ENCODE results near the gene TNFRSF25. TPM values are rescaled to one million over a fixed set of nuclear protein-coding genes. Genes with fewer than 3 reads are reported as not detected.
"Not testable (repeated sequence)": the region's sequence is repeated elsewhere in the genome, so short reads cannot be mapped to it uniquely, and the experiment has no call there.

Gene TNFRSF25
- total and polyA plus RNA-seq, 7 experiments from 2014 or later = 17.3 to 352 (median 177) TPM

- H3K36me3 ChIP-seq (ENCODE audit: control insufficient read depth in 2 of 3, insufficient read depth in 3 of 3, low read length in 3 of 3) = no peaks in the 10 kb centered on the region
- Mint-ChIP-seq H3K4me1 (peaks cover 6 to 17% (median 14%) of the 10 kb centered on the region in 7 donors), H3K27me3 (peaks cover 21 to 49% (median 27%) of the 10 kb centered on the region in 5 donors), H3K27ac (no peak overlapping the region), H3K36me3 (peaks cover 0 to 4% (median 0%) of the 10 kb centered on the region in 5 donors), H3K9me3 (no peaks in the 10 kb centered on the region), H3K4me3 (peak overlapping the region in 8 of 10 donors; percentile 43 to 71 (median 57))
- H3K9me3 ChIP-seq (ENCODE audit: control insufficient read depth in 2 of 3, low read length in 3 of 3) = no peaks in the 10 kb centered on the region
- POLR2A ChIA-PET = interaction anchor here (1.3 to 1.5 kb wide), 3 partner anchors 14 to 26 kb away, joined by 4 to 7 read pairs (median 4); partner anchors contain the start of gene TNFRSF25
- ATAC-seq (peak; percentile 88), DNase-seq (peak in 8 of 9 donors; percentile 53 to 79 (median 60))
- no peak overlapping the region for H3K4me3 ChIP-seq (ENCODE audit: low read length)
- no peaks in the 10 kb centered on the region for H3K4me1 ChIP-seq (ENCODE audit: control insufficient read depth in 2 of 2, insufficient read depth in 2 of 2, low read length in 2 of 2)
- CTCF ChIA-PET = interaction anchor here (1.1 to 6.2 kb wide), 7 partner anchors 14 to 93 kb away, joined by 3 to 44 read pairs (median 5); partner anchors contain the start of genes HES2 and TNFRSF25
- H3K27me3 ChIP-seq (ENCODE audit: control insufficient read depth in 2 of 2, insufficient read depth in 2 of 2, low read length in 2 of 2) = peaks cover 0 to 9% of the 10 kb centered on the region in 2 donors
- H3K27ac ChIP-seq (ENCODE audit: low read depth, low read length) = no peak overlapping the region
- intact Hi-C loops (cut with micrococcal nuclease) = no loop called here
These were observed 25.5 kb downstream of the TNFRSF25 start for GRCh38 chr1:6440198-6441126.

- ChIA-PET CTCF (interaction anchor here (0.6 to 6.2 kb wide), 11 partner anchors 11 to 193 kb away, joined by 3 to 44 read pairs (median 4); partner anchors contain the start of genes HES2 and TNFRSF25), POLR2A (interaction anchor here (0.9 to 1.6 kb wide), 3 partner anchors 22 to 57 kb away, joined by 3 to 7 read pairs (median 3); partner anchors contain the start of gene TNFRSF25)
- peak overlapping the region in 3 of 9 donors; percentile 38 to 74 (median 67) for H3K27ac Mint-ChIP-seq
- H3K4me3 Mint-ChIP-seq = peak overlapping the region in 4 of 10 donors; percentile 4 to 58 (median 22)
- Histone ChIP-seq H3K9me3 (ENCODE audit: control insufficient read depth in 2 of 3, low read length in 3 of 3) (no peaks in the 10 kb centered on the region), H3K4me3 (ENCODE audit: low read length) (no peak overlapping the region), H3K27ac (ENCODE audit: low read depth, low read length) (no peak overlapping the region), H3K27me3 (ENCODE audit: control insufficient read depth in 2 of 2, insufficient read depth in 2 of 2, low read length in 2 of 2) (peaks cover 0 to 9% of the 10 kb centered on the region in 2 donors), H3K36me3 (ENCODE audit: control insufficient read depth in 2 of 3, insufficient read depth in 3 of 3, low read length in 3 of 3) (no peaks in the 10 kb centered on the region), H3K4me1 (ENCODE audit: control insufficient read depth in 2 of 2, insufficient read depth in 2 of 2, low read length in 2 of 2) (no peaks in the 10 kb centered on the region)
- H3K27me3 Mint-ChIP-seq = peaks cover 18 to 48% (median 20%) of the 10 kb centered on the region in 5 donors
- intact Hi-C loops (cut with micrococcal nuclease) = loop anchor here (1.0 to 5.0 kb wide), 5 partner anchors 15 to 192 kb away; no protein-coding TSS in a partner anchor
- no peaks in the 10 kb centered on the region for H3K36me3 Mint-ChIP-seq
- no peaks in the 10 kb centered on the region for H3K9me3 Mint-ChIP-seq
- peaks cover 0 to 14% (median 9%) of the 10 kb centered on the region in 7 donors for H3K4me1 Mint-ChIP-seq
- ATAC-seq (peak; percentile 74), DNase-seq (peak; percentile 55 to 79 (median 66))
These were observed 27.9 kb downstream of the TNFRSF25 start for GRCh38 chr1:6438047-6438525.

- ChIA-PET CTCF (interaction anchor here (0.6 to 6.2 kb wide), 8 partner anchors 12 to 190 kb away, joined by 3 to 44 read pairs (median 4); partner anchors contain the start of genes HES2 and TNFRSF25), POLR2A (interaction anchor here (0.9 to 1.6 kb wide), 3 partner anchors 23 to 56 kb away, joined by 3 to 7 read pairs (median 3); partner anchors contain the start of gene TNFRSF25)
- not testable (repeated sequence) for H3K36me3 Mint-ChIP-seq; H3K27ac Mint-ChIP-seq; H3K9me3 Mint-ChIP-seq; H3K4me3 Mint-ChIP-seq; H3K4me1 ChIP-seq (ENCODE audit: control insufficient read depth in 2 of 2, insufficient read depth in 2 of 2, low read length in 2 of 2); ATAC-seq; H3K27ac ChIP-seq (ENCODE audit: low read depth, low read length); DNase-seq; H3K4me3 ChIP-seq (ENCODE audit: low read length); H3K36me3 ChIP-seq (ENCODE audit: control insufficient read depth in 2 of 3, insufficient read depth in 3 of 3, low read length in 3 of 3); H3K27me3 ChIP-seq (ENCODE audit: control insufficient read depth in 2 of 2, insufficient read depth in 2 of 2, low read length in 2 of 2); H3K9me3 ChIP-seq (ENCODE audit: control insufficient read depth in 2 of 3, low read length in 3 of 3)
- peaks cover 0 to 14% (median 9%) of the 10 kb centered on the region in 7 donors for H3K4me1 Mint-ChIP-seq
- intact Hi-C loops (cut with micrococcal nuclease) = loop anchor here in 1 of 2 donors (5.0 kb wide), 1 partner anchor 40 kb away; no protein-coding TSS in a partner anchor
- H3K27me3 Mint-ChIP-seq = peaks cover 18 to 45% (median 20%) of the 10 kb centered on the region in 5 donors
These were observed 28.8 kb downstream of the TNFRSF25 start for GRCh38 chr1:6437012-6437700.

- POLR2A ChIA-PET; H3K27ac Mint-ChIP-seq; H3K27me3 ChIP-seq (ENCODE audit: control insufficient read depth in 2 of 2, insufficient read depth in 2 of 2, low read length in 2 of 2); H3K4me3 Mint-ChIP-seq; H3K4me3 ChIP-seq (ENCODE audit: low read length); ATAC-seq; H3K36me3 Mint-ChIP-seq; H3K27ac ChIP-seq (ENCODE audit: low read depth, low read length); H3K4me1 ChIP-seq (ENCODE audit: control insufficient read depth in 2 of 2, insufficient read depth in 2 of 2, low read length in 2 of 2); H3K36me3 ChIP-seq (ENCODE audit: control insufficient read depth in 2 of 3, insufficient read depth in 3 of 3, low read length in 3 of 3); DNase-seq; H3K9me3 ChIP-seq (ENCODE audit: control insufficient read depth in 2 of 3, low read length in 3 of 3); H3K9me3 Mint-ChIP-seq: not testable (repeated sequence)
- intact Hi-C loops (cut with micrococcal nuclease) = loop anchor here in 1 of 2 donors (5.0 kb wide), 1 partner anchor 41 kb away; no protein-coding TSS in a partner anchor
- H3K4me1 Mint-ChIP-seq = peaks cover 0 to 14% (median 9%) of the 10 kb centered on the region in 7 donors
- CTCF ChIA-PET = interaction anchor here (0.7 to 6.2 kb wide), 3 partner anchors 13 to 197 kb away, joined by 3 to 44 read pairs (median 3); partner anchors contain the start of gene HES2
- peaks cover 18 to 42% (median 20%) of the 10 kb centered on the region in 5 donors for H3K27me3 Mint-ChIP-seq
These were observed 29.7 kb downstream of the TNFRSF25 start for GRCh38 chr1:6436277-6436676.

GRCh38 chr1:6435547-6435946 lies 30.4 kb downstream of the TNFRSF25 start:
- Mint-ChIP-seq H3K27me3 (peaks cover 17 to 40% (median 18%) of the 10 kb centered on the region in 5 donors), H3K27ac (no peak overlapping the region), H3K4me3 (no peak overlapping the region), H3K36me3 (no peaks in the 10 kb centered on the region), H3K9me3 (no peaks in the 10 kb centered on the region), H3K4me1 (peaks cover 0 to 12% (median 6%) of the 10 kb centered on the region in 7 donors)
- ATAC-seq (no peak), DNase-seq (no peak)
- no peaks in the 10 kb centered on the region for H3K9me3 ChIP-seq (ENCODE audit: control insufficient read depth in 2 of 3, low read length in 3 of 3)
- H3K27me3 ChIP-seq (ENCODE audit: control insufficient read depth in 2 of 2, insufficient read depth in 2 of 2, low read length in 2 of 2) = no peaks in the 10 kb centered on the region
- no peak overlapping the region for H3K27ac ChIP-seq (ENCODE audit: low read depth, low read length)
- H3K4me1 ChIP-seq (ENCODE audit: control insufficient read depth in 2 of 2, insufficient read depth in 2 of 2, low read length in 2 of 2) = no peaks in the 10 kb centered on the region
- POLR2A ChIA-PET = no interaction called here
- CTCF ChIA-PET = interaction anchor here (0.7 to 6.2 kb wide), 2 partner anchors 14 to 198 kb away, joined by 3 to 44 read pairs; partner anchors contain the start of gene HES2
- intact Hi-C loops (cut with micrococcal nuclease) = loop anchor here in 1 of 2 donors (5.0 kb wide), 1 partner anchor 42 kb away; no protein-coding TSS in a partner anchor
- H3K4me3 ChIP-seq (ENCODE audit: low read length) = no peak overlapping the region
- no peaks in the 10 kb centered on the region for H3K36me3 ChIP-seq (ENCODE audit: control insufficient read depth in 2 of 3, insufficient read depth in 3 of 3, low read length in 3 of 3)

All from naive thymus-derived CD4-positive, alpha-beta T cell (primary cell).